ENCODE data around the gene LHX6.

The LHX6 gene

GRCh38 chr9:122234022-122234748, 5.4 kb upstream of the LHX6 start:
- no peak for ATAC-seq

- ATAC-seq: no peak
Observed at GRCh38 chr9:122232796-122233306, 4.1 kb upstream of the LHX6 start.

GRCh38 chr9:122229485-122229837, 704 bp upstream of the LHX6 start:
- no peak for ATAC-seq

- no peak for ATAC-seq
Observed at GRCh38 chr9:122228191-122228567, 578 bp downstream of the LHX6 start.

- ATAC-seq: no peak
Observed at GRCh38 chr9:122227575-122227900, 1.2 kb downstream of the LHX6 start.

GRCh38 chr9:122226758-122227574, 1.8 kb downstream of the LHX6 start:
- ATAC-seq: no peak

- ATAC-seq: no peak
Observed at GRCh38 chr9:122226142-122226757, 2.5 kb downstream of the LHX6 start.

- ATAC-seq: no peak
Observed at GRCh38 chr9:122225312-122226141, 3.2 kb downstream of the LHX6 start.

GRCh38 chr9:122223435-122223834, 5.3 kb downstream of the LHX6 start:
- no peak for ATAC-seq

GRCh38 chr9:122222791-122223190, 6.0 kb downstream of the LHX6 start:
- ATAC-seq: no peak

- no peak for ATAC-seq
Observed at GRCh38 chr9:122221183-122221811, 7.5 kb downstream of the LHX6 start.

GRCh38 chr9:122220673-122221182, 8.0 kb downstream of the LHX6 start:
- no peak for ATAC-seq

- ATAC-seq: no peak
Observed at GRCh38 chr9:122219856-122220672, 8.7 kb downstream of the LHX6 start.

- no peak for ATAC-seq
Observed at GRCh38 chr9:122218935-122219855, 9.6 kb downstream of the LHX6 start.

GRCh38 chr9:122218071-122218934, 10.5 kb downstream of the LHX6 start:
- ATAC-seq: no peak

- ATAC-seq: no peak
Observed at GRCh38 chr9:122217640-122218039, 11.1 kb downstream of the LHX6 start.

- ATAC-seq: no peak
Observed at GRCh38 chr9:122216798-122217418, 11.8 kb downstream of the LHX6 start.

- ATAC-seq: no peak
Observed at GRCh38 chr9:122216138-122216797, 12.5 kb downstream of the LHX6 start.

Measured in activated CD4-positive, CD25-positive, alpha-beta regulatory T cell treated with anti-CD3 and anti-CD28 coated beads, Interleukin-2, amount 50 U/mL, for 24 hours (primary cell).